Keratinocyte (primary cell): Measurements from ENCODE around the gene FAM120A. TPM values are rescaled to one million over a fixed set of nuclear protein-coding genes. Genes with fewer than 3 reads are reported as not detected.

Source experiments
- DNase-seq: peaks from one replicate; pipeline ENCODE4 v3.0.0-alpha.2; 2011; ENCODE audit warnings: low read depth, missing footprints, low spot score
- FAIRE-seq: peaks from 2 replicates; lab custom pipeline; 2011; peaks lifted over from hg19 to GRCh38; lab: Jason Lieb, UNC
- H2AFZ ChIP-seq: 2 replicates; pipeline ENCODE4 v1.6.0; 2012; ENCODE audit warnings: low read length, control low read depth, inconsistent platforms; ENCODE audit not compliant: control insufficient read depth
- H3K27ac ChIP-seq: 2 replicates; pipeline ENCODE4 v1.5.1; 2011; ENCODE audit warnings: low read length; ENCODE audit not compliant: control insufficient read depth, insufficient read depth
- H3K27me3 ChIP-seq: 3 replicates; pipeline ENCODE4 v1.6.0; 2011; ENCODE audit warnings: low read length; ENCODE audit not compliant: control insufficient read depth, insufficient read depth; ENCODE audit errors: extremely low read depth
- H3K36me3 ChIP-seq, 2 experiments: 2 replicates in 1 of 2; 3 replicates in 1 of 2; pipeline ENCODE4 v1.5.1; 2011; ENCODE audit warnings: low read length in 2 of 2, mild to moderate bottlenecking in 1 of 2; ENCODE audit not compliant: control insufficient read depth in 2 of 2, insufficient read depth in 2 of 2; ENCODE audit errors: extremely low read depth in 1 of 2
- H3K4me1 ChIP-seq: 3 replicates; pipeline ENCODE4 v1.5.1; 2011; ENCODE audit warnings: low read length; ENCODE audit not compliant: control insufficient read depth, insufficient read depth; ENCODE audit errors: extremely low read depth
- H3K4me2 ChIP-seq: 3 replicates; pipeline ENCODE4 v1.6.0; 2011; ENCODE audit warnings: low read depth, low read length; ENCODE audit not compliant: control insufficient read depth, insufficient read depth; ENCODE audit errors: extremely low read depth
- H3K4me3 ChIP-seq, 3 experiments: fragments of 200-600 bp in 1 of 3; sonication (generic) in 1 of 3; 2 replicates in 2 of 3; 3 replicates in 1 of 3; pipeline ENCODE4 v1.5.1; 2011 to 2016; ENCODE audit warnings: low read length in 3 of 3, mild to moderate bottlenecking in 3 of 3, control low read depth in 2 of 3, inconsistent platforms in 1 of 3, low read depth in 1 of 3, mixed read lengths in 1 of 3, mixed run types in 1 of 3, moderate library complexity in 1 of 3; ENCODE audit not compliant: control insufficient read depth in 2 of 3, insufficient read depth in 2 of 3; ENCODE audit errors: extremely low read depth in 1 of 3
- H3K79me2 ChIP-seq: 2 replicates; pipeline ENCODE4 v1.6.0; 2012; ENCODE audit warnings: low read length; ENCODE audit not compliant: control insufficient read depth, insufficient read depth
- H3K9ac ChIP-seq: 3 replicates; pipeline ENCODE4 v1.6.0; 2011; ENCODE audit warnings: low read length; ENCODE audit not compliant: control insufficient read depth, insufficient read depth; ENCODE audit errors: extremely low read depth
- H3K9me1 ChIP-seq: 3 replicates; pipeline ENCODE4 v1.6.0; 2011; ENCODE audit warnings: low read length; ENCODE audit not compliant: control insufficient read depth, insufficient read depth; ENCODE audit errors: extremely low read depth
- H3K9me3 ChIP-seq: 2 replicates; pipeline ENCODE4 v1.5.1; 2012; ENCODE audit warnings: low read depth, low read length; ENCODE audit not compliant: control insufficient read depth
- H4K20me1 ChIP-seq: 3 replicates; pipeline ENCODE4 v1.6.0; 2011; ENCODE audit warnings: low read length; ENCODE audit not compliant: control insufficient read depth, insufficient read depth; ENCODE audit errors: extremely low read depth
- EZH2 ChIP-seq: IDR thresholded peaks from one replicate; pipeline ENCODE4 v1.6.1; 2012; ENCODE audit warnings: inconsistent platforms, mild to moderate bottlenecking, low read length, moderate library complexity
- dilution Hi-C: fragments of 300-500 bp; cut with MboI; formaldehyde crosslinking; loops from one replicate; pipeline ENCODE4 v1.7.0; 2020; ENCODE audit warnings: low sequenced_read_pairs; ENCODE audit not compliant: extremely low pct_ligation_motif_present
- polyA plus RNA-seq, 5 experiments: library from polyadenylated mRNA; depleted of rRNA in 3 of 5; stranded (reverse) in 3 of 5; stranded (forward) in 1 of 5; unstranded in 1 of 5; fragments of >200 nt; gene quantifications; 1 replicate in 1 of 5; 2 replicates in 3 of 5; 3 replicates in 1 of 5; pipeline versions ENCODE4 v1.2.1 to v1.2.3, GENCODE V29; 2011 to 2012; ENCODE audit warnings: missing spikeins in 2 of 5, low read depth in 1 of 5, low replicate concordance in 1 of 5
- TF ChIP-seq, protein P1 (sequence below), 3 experiments: IDR thresholded peaks in 1 of 3; conservative IDR thresholded peaks in 1 of 3; optimal IDR thresholded peaks in 1 of 3; 2 replicates in 2 of 3; 3 replicates in 1 of 3; pipeline versions ENCODE3 to v1.5.1; 2011; ENCODE audit warnings: low read length in 3 of 3, mild to moderate bottlenecking in 3 of 3, moderate library complexity in 2 of 3, control low read depth in 1 of 3, inconsistent platforms in 1 of 3; ENCODE audit not compliant: insufficient read depth in 2 of 3; ENCODE audit errors: extremely low read depth in 1 of 3

The FAM120A gene
- polyA plus RNA-seq, 1 donor (not counting 4 experiments of a cell fraction or from before 2014, with no cell fraction given): 79.2 TPM

DNA sequence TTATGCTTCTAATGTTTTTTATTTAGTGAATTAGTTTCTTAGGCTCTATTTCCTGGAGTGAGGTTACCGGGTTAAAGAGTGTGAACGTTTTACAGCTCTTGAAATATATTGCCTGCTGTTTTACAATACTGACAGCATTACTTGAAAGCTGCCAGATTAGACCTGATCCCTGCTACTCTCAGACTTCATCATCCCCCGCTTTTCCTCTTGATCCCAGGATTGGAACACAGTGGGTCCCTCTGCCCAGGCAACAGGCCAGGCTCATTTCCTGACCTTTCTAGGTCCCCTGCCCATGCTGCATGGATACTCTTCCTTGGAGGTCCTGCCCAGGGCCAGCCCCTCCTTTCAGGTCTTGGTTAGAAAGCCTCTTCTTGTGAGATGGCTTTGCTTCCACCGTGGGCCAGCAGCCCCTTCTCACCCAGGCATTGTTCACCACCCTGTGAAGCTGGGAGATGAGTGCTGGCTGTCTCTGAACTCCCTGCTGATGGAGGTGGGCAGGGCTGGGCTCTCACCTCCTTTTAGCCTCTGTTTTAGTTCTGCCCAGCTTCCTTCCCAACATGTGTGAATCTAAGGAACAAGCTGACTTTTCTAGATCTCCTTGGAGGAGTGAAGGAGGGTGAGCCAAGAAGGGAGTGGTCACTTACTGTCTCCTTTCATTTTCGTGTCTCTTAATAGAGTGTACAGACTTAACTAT, 17.4 kb downstream of the FAM120A start:
- H3K27me3 ChIP-seq: no peaks in the 10 kb centered on the region
- no peak for TF ChIP-seq EZH2
- TF ChIP-seq, protein P1, sequence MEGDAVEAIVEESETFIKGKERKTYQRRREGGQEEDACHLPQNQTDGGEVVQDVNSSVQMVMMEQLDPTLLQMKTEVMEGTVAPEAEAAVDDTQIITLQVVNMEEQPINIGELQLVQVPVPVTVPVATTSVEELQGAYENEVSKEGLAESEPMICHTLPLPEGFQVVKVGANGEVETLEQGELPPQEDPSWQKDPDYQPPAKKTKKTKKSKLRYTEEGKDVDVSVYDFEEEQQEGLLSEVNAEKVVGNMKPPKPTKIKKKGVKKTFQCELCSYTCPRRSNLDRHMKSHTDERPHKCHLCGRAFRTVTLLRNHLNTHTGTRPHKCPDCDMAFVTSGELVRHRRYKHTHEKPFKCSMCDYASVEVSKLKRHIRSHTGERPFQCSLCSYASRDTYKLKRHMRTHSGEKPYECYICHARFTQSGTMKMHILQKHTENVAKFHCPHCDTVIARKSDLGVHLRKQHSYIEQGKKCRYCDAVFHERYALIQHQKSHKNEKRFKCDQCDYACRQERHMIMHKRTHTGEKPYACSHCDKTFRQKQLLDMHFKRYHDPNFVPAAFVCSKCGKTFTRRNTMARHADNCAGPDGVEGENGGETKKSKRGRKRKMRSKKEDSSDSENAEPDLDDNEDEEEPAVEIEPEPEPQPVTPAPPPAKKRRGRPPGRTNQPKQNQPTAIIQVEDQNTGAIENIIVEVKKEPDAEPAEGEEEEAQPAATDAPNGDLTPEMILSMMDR (optimal IDR thresholded peaks at IDR 0.05 in 1 of 3, IDR thresholded peaks at IDR 0.05 in 1 of 3, conservative IDR thresholded peaks at IDR 0.05 in 1 of 3; ENCODE audit: extremely low read depth in 1 of 3, insufficient read depth in 2 of 3, low read length in 3 of 3): no peak
- H3K4me3 ChIP-seq: no peak overlapping the region
- H3K4me2 ChIP-seq: peak overlapping the region; percentile 9
- peaks cover 21% of the 10 kb centered on the region for H4K20me1 ChIP-seq
- H2AFZ ChIP-seq: no peak overlapping the region
- no peaks in the 10 kb centered on the region for H3K9me3 ChIP-seq
- H3K9me1 ChIP-seq: peaks cover 3% of the 10 kb centered on the region
- FAIRE-seq (no peak), DNase-seq (no peak)
- H3K36me3 ChIP-seq: peaks cover 0 to 2% of the 10 kb centered on the region in 2 experiments
- peaks cover 87% of the 10 kb centered on the region for H3K79me2 ChIP-seq
- H3K27ac ChIP-seq: peak overlapping the region; percentile 11
- H3K9ac ChIP-seq: peak overlapping the region; percentile 22
- dilution Hi-C loops: no loop called here
- peaks cover 33% of the 10 kb centered on the region for H3K4me1 ChIP-seq

DNA sequence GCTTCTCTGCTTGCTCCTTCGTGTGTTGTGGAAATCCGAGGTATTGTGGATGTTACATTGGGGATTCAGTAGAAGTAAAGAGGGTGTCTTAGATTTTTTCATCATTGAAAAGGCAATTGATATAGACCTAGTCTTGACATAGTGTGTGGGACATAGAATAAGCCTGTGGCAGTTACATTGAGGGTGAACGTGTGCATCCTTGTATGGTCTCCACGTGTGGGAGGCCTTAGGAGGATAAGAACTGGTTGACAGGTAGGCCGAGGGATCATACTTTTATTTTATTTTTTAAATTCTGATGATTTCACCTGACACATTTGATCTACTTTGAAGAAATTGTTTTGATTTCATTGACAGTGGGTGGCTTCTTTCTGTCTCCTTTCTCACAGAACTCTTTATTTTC, 18.9 kb downstream of the FAM120A start:
- no peak overlapping the region for H3K9ac ChIP-seq
- H3K4me2 ChIP-seq: no peak overlapping the region
- H3K4me1 ChIP-seq: peaks cover 33% of the 10 kb centered on the region
- H3K4me3 ChIP-seq: no peak overlapping the region
- H3K27ac ChIP-seq: no peak overlapping the region
- no peaks in the 10 kb centered on the region for H3K27me3 ChIP-seq
- DNase-seq (no peak), FAIRE-seq (no peak)
- no peak for TF ChIP-seq EZH2
- TF ChIP-seq, protein P1 (optimal IDR thresholded peaks at IDR 0.05 in 1 of 3, IDR thresholded peaks at IDR 0.05 in 1 of 3, conservative IDR thresholded peaks at IDR 0.05 in 1 of 3; ENCODE audit: extremely low read depth in 1 of 3, insufficient read depth in 2 of 3, low read length in 3 of 3): no peak
- H2AFZ ChIP-seq: no peak overlapping the region
- H3K9me3 ChIP-seq: no peaks in the 10 kb centered on the region
- H3K9me1 ChIP-seq: peaks cover 3% of the 10 kb centered on the region
- dilution Hi-C loops: no loop called here
- peaks cover 0 to 2% of the 10 kb centered on the region in 2 experiments for H3K36me3 ChIP-seq
- peaks cover 85% of the 10 kb centered on the region for H3K79me2 ChIP-seq
- H4K20me1 ChIP-seq: peaks cover 17% of the 10 kb centered on the region
